SK-N-SH (cell line): Measurements from ENCODE around the gene GPC2.

Experiments
- EZH2phosphoT487 ChIP-seq: fragments of 200-600 bp; sonication (generic); IDR thresholded peaks from 2 replicates; pipeline ENCODE4 v1.6.1; 2017; ENCODE audit warnings: low read depth, mixed run types, mild to moderate bottlenecking, antibody characterized with exemption, moderate library complexity, borderline replicate concordance
- FOSL2 ChIP-seq: IDR thresholded peaks from 2 replicates; pipeline ENCODE4 v1.4.0; 2012; ENCODE audit warnings: low read depth, mild to moderate bottlenecking, moderate library complexity, borderline replicate concordance
- POLR2AphosphoS5 ChIP-seq: IDR thresholded peaks from 2 replicates; pipeline ENCODE4 v1.6.1; 2012; ENCODE audit warnings: low read depth, low read length
- TF ChIP-seq, protein P1 (sequence below): IDR thresholded peaks from 2 replicates; pipeline ENCODE4 v1.6.1; 2012; ENCODE audit warnings: mild to moderate bottlenecking, low read depth, low read length, moderate library complexity

GRCh38 chr7:100132697-100133151 is 44.5 kb downstream of the GPC2 start:
- TF ChIP-seq, protein P1, sequence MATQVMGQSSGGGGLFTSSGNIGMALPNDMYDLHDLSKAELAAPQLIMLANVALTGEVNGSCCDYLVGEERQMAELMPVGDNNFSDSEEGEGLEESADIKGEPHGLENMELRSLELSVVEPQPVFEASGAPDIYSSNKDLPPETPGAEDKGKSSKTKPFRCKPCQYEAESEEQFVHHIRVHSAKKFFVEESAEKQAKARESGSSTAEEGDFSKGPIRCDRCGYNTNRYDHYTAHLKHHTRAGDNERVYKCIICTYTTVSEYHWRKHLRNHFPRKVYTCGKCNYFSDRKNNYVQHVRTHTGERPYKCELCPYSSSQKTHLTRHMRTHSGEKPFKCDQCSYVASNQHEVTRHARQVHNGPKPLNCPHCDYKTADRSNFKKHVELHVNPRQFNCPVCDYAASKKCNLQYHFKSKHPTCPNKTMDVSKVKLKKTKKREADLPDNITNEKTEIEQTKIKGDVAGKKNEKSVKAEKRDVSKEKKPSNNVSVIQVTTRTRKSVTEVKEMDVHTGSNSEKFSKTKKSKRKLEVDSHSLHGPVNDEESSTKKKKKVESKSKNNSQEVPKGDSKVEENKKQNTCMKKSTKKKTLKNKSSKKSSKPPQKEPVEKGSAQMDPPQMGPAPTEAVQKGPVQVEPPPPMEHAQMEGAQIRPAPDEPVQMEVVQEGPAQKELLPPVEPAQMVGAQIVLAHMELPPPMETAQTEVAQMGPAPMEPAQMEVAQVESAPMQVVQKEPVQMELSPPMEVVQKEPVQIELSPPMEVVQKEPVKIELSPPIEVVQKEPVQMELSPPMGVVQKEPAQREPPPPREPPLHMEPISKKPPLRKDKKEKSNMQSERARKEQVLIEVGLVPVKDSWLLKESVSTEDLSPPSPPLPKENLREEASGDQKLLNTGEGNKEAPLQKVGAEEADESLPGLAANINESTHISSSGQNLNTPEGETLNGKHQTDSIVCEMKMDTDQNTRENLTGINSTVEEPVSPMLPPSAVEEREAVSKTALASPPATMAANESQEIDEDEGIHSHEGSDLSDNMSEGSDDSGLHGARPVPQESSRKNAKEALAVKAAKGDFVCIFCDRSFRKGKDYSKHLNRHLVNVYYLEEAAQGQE = no peak
- TF ChIP-seq POLR2AphosphoS5 = no peak
- TF ChIP-seq FOSL2 = no peak
- TF ChIP-seq EZH2phosphoT487 = no peak
